Measurements from ENCODE around the gene PTPRZ1. TPM values are rescaled to one million over a fixed set of nuclear protein-coding genes. Genes with fewer than 3 reads are reported as not detected.

Gene PTPRZ1
- polyA plus RNA-seq, 2 of the 4 experiments (the other 2 are of a cell fraction) = not detected

DNA sequence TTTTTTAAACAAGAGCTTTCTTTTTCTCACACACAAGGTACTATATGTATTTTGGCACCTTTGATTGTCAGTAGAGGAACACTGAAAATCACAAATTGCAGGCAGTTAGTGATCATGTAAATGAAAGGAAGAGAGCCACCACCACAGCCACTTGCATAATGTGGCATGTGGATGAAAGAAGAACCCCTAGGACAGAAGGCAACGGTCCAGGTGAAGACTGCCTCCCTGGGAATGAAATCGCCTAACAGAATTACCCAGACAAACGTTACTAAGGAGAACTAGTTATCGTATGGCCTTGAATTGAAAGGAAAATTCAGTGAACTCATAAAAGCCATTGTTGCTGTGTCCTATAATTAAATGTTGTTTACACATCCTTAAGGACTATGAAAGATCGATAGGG, 41.2 kb upstream of the PTPRZ1 start:
- ChIA-PET CTCF (no interaction called here), POLR2A (no interaction called here)
- H3K4me2 ChIP-seq = no peak overlapping the region
- TF ChIP-seq PBX3 (IDR thresholded peaks at IDR 0.05) (no peak), USF2 (IDR thresholded peaks at IDR 0.05) (no peak), KDM1A (IDR thresholded peaks at IDR 0.05; ENCODE audit: low read depth) (no peak), KDM5A (IDR thresholded peaks at IDR 0.05) (no peak), SMC3 (IDR thresholded peaks at IDR 0.05) (no peak), JUNB (IDR thresholded peaks at IDR 0.05) (no peak), FOXS1 (CRISPR knock-in tag; IDR thresholded peaks at IDR 0.05) (no peak), HES2 (IDR thresholded peaks at IDR 0.05) (no peak), EP300 (IDR thresholded peaks at IDR 0.05) (no peak), CBX2 (IDR thresholded peaks at IDR 0.05; ENCODE audit: borderline replicate concordance, low read depth) (no peak), TP53 (CRISPR knock-in tag; IDR thresholded peaks at IDR 0.05) (no peak), MAX (IDR thresholded peaks at IDR 0.05) (no peak)
- DNase-seq (ENCODE audit: low read depth in 1 of 2, low spot score in 1 of 2) (no peak), ATAC-seq (no peak), FAIRE-seq (no peak)
- WGBS (ENCODE audit: missing lambda C conversion rate) = 17% methylated on average over 5 of the region's 5 CpGs
- H3K4me1 ChIP-seq = no peaks in the 10 kb centered on the region
- no peaks in the 10 kb centered on the region for H3K9me3 ChIP-seq
- H3K27ac ChIP-seq = no peak overlapping the region
- no peak overlapping the region for H3K4me3 ChIP-seq

- DNase-seq (ENCODE audit: low read depth in 1 of 2, low spot score in 1 of 2) (no peak), FAIRE-seq (no peak), ATAC-seq (no peak)
- TF ChIP-seq FOSB (CRISPR knock-in tag; IDR thresholded peaks at IDR 0.05) (no peak), TFCP2L1 (CRISPR knock-in tag; IDR thresholded peaks at IDR 0.05) (no peak), POLR2A (IDR thresholded peaks at IDR 0.05; ENCODE audit: low read length) (no peak), HOXA7 (CRISPR knock-in tag; IDR thresholded peaks at IDR 0.05) (no peak), RARB (CRISPR knock-in tag; IDR thresholded peaks at IDR 0.05) (no peak), MAZ (IDR thresholded peaks at IDR 0.05; ENCODE audit: borderline replicate concordance, low read depth, low read length) (no peak), PHF8 (IDR thresholded peaks at IDR 0.05; ENCODE audit: borderline replicate concordance, low read depth) (no peak), CTCF (IDR thresholded peaks at IDR 0.05) (no peak), EHF (CRISPR knock-in tag; IDR thresholded peaks at IDR 0.05) (no peak), ATOH8 (CRISPR knock-in tag; IDR thresholded peaks at IDR 0.05; ENCODE audit: low read depth) (no peak)
- TF ChIP-seq, protein P1, sequence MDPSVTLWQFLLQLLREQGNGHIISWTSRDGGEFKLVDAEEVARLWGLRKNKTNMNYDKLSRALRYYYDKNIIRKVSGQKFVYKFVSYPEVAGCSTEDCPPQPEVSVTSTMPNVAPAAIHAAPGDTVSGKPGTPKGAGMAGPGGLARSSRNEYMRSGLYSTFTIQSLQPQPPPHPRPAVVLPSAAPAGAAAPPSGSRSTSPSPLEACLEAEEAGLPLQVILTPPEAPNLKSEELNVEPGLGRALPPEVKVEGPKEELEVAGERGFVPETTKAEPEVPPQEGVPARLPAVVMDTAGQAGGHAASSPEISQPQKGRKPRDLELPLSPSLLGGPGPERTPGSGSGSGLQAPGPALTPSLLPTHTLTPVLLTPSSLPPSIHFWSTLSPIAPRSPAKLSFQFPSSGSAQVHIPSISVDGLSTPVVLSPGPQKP (IDR thresholded peaks at IDR 0.05; ENCODE audit: low read depth, low read length) = no peak
- no peak overlapping the region for H3K4me3 ChIP-seq
- H3K9me3 ChIP-seq = no peaks in the 10 kb centered on the region
- WGBS (ENCODE audit: missing lambda C conversion rate) = 35% methylated on average over 8 of the region's 8 CpGs
- no peak overlapping the region for H3K4me2 ChIP-seq
- ChIA-PET POLR2A (no interaction called here), CTCF (no interaction called here)
- H3K4me1 ChIP-seq = no peaks in the 10 kb centered on the region
- H3K27ac ChIP-seq = no peak overlapping the region
Measured at GRCh38 chr7:121832347-121832746, 40.6 kb upstream of the PTPRZ1 start.
